H9 (cell line): Measurements from ENCODE around the gene TGM2. TPM values are rescaled to one million over a fixed set of nuclear protein-coding genes. Genes with fewer than 3 reads are reported as not detected.

Source experiments
- DNase-seq: peaks from one replicate; pipeline ENCODE4 v3.0.0-alpha.2; 2017
- H2AFZ ChIP-seq: one replicate; pipeline ENCODE4 v1.6.1; 2013; ENCODE audit warnings: mild to moderate bottlenecking, low read length, control low read depth, moderate library complexity
- H2AK5ac ChIP-seq: 2 replicates; pipeline ENCODE4 v1.6.1; 2013; ENCODE audit warnings: low read length, control low read depth, mixed read lengths; ENCODE audit not compliant: insufficient read length
- H2BK120ac ChIP-seq: one replicate; pipeline ENCODE4 v1.6.1; 2013; ENCODE audit warnings: low read depth, mild to moderate bottlenecking, low read length, control low read depth, inconsistent platforms; ENCODE audit not compliant: poor library complexity, severe bottlenecking
- H2BK12ac ChIP-seq: 2 replicates; pipeline ENCODE4 v1.6.1; 2013; ENCODE audit warnings: low read length, control low read depth, mixed read lengths, low read depth; ENCODE audit not compliant: insufficient read length
- H2BK15ac ChIP-seq: 2 replicates; pipeline ENCODE4 v1.6.1; 2013; ENCODE audit warnings: low read depth, low read length, control low read depth
- H2BK20ac ChIP-seq: one replicate; pipeline ENCODE4 v1.6.1; 2013; ENCODE audit warnings: low read depth, mild to moderate bottlenecking, low read length, control low read depth, inconsistent platforms; ENCODE audit not compliant: poor library complexity, severe bottlenecking
- H2BK5ac ChIP-seq: 2 replicates; pipeline ENCODE4 v1.6.1; 2013; ENCODE audit warnings: low read length, control low read depth, mixed read lengths; ENCODE audit not compliant: insufficient read length
- H3K14ac ChIP-seq: 2 replicates; pipeline ENCODE4 v1.6.1; 2013; ENCODE audit warnings: low read length, control low read depth; ENCODE audit not compliant: insufficient read depth
- H3K18ac ChIP-seq: 2 replicates; pipeline ENCODE4 v1.6.1; 2013; ENCODE audit warnings: low read depth, mild to moderate bottlenecking, mixed read lengths, low read length, control low read depth; ENCODE audit not compliant: insufficient read length
- H3K23ac ChIP-seq: 2 replicates; pipeline ENCODE4 v1.6.1; 2013; ENCODE audit warnings: low read length, control low read depth, mixed read lengths, low read depth; ENCODE audit not compliant: insufficient read length
- H3K23me2 ChIP-seq: 2 replicates; pipeline ENCODE4 v1.6.1; 2013; ENCODE audit warnings: low read depth, mild to moderate bottlenecking, mixed read lengths, low read length, control low read depth; ENCODE audit not compliant: insufficient read length, poor library complexity, severe bottlenecking
- H3K27ac ChIP-seq: 2 replicates; pipeline ENCODE4 v1.5.1; 2013; ENCODE audit warnings: low read length, control low read depth, mixed read lengths, low read depth; ENCODE audit not compliant: insufficient read length
- H3K27me3 ChIP-seq: 2 replicates; pipeline ENCODE4 v1.6.1; 2013; ENCODE audit warnings: low read length, control low read depth, inconsistent platforms; ENCODE audit not compliant: insufficient read depth
- H3K4ac ChIP-seq: 2 replicates; pipeline ENCODE4 v1.6.1; 2013; ENCODE audit warnings: low read depth, mild to moderate bottlenecking, control low read depth, inconsistent platforms, low read length, moderate library complexity
- H3K4me1 ChIP-seq: 2 replicates; pipeline ENCODE4 v1.6.1; 2013; ENCODE audit warnings: low read length, control low read depth, inconsistent platforms; ENCODE audit not compliant: insufficient read depth
- H3K4me2 ChIP-seq: 2 replicates; pipeline ENCODE4 v1.6.1; 2013; ENCODE audit warnings: low read length, control low read depth, mixed read lengths; ENCODE audit not compliant: insufficient read length, insufficient read depth
- H3K56ac ChIP-seq: 2 replicates; pipeline ENCODE4 v1.6.1; 2013; ENCODE audit warnings: low read depth, mild to moderate bottlenecking, mixed read lengths, low read length, control low read depth; ENCODE audit not compliant: insufficient read length
- H3K79me1 ChIP-seq: 2 replicates; pipeline ENCODE4 v1.6.1; 2013; ENCODE audit warnings: low read depth, mild to moderate bottlenecking, moderate library complexity, low read length, control low read depth, inconsistent platforms; ENCODE audit not compliant: insufficient read depth, poor library complexity, severe bottlenecking
- H3K79me2 ChIP-seq: 2 replicates; pipeline ENCODE4 v1.6.1; 2013; ENCODE audit warnings: low read length, control low read depth, inconsistent platforms; ENCODE audit not compliant: insufficient read depth
- H3K9ac ChIP-seq: 2 replicates; pipeline ENCODE4 v1.6.1; 2013; ENCODE audit warnings: low read length, control low read depth, mixed read lengths; ENCODE audit not compliant: insufficient read length; ENCODE audit errors: extremely low read depth
- H3K9me3 ChIP-seq: one replicate; pipeline ENCODE4 v1.6.1; 2013; ENCODE audit warnings: low read depth, low read length, inconsistent platforms; ENCODE audit not compliant: control insufficient read depth
- H3T11ph ChIP-seq: one replicate; pipeline ENCODE4 v1.6.1; 2013; ENCODE audit warnings: mild to moderate bottlenecking, low read length, control low read depth, inconsistent platforms
- H4K20me1 ChIP-seq: one replicate; pipeline ENCODE4 v1.6.1; 2013; ENCODE audit not compliant: control insufficient read depth, insufficient read length, insufficient read depth
- H4K5ac ChIP-seq: 2 replicates; pipeline ENCODE4 v1.6.1; 2013; ENCODE audit warnings: low read depth, mild to moderate bottlenecking, mixed read lengths, low read length, control low read depth; ENCODE audit not compliant: insufficient read length
- H4K8ac ChIP-seq: replicated peaks from 2 replicates; pipeline ENCODE4 v1.6.1; 2013; ENCODE audit warnings: low read length, control low read depth, mixed read lengths, low read depth; ENCODE audit not compliant: insufficient read length
- H4K91ac ChIP-seq: 2 replicates; pipeline ENCODE4 v1.6.1; 2013; ENCODE audit warnings: low read depth, mild to moderate bottlenecking, moderate library complexity, mixed read lengths, low read length, control low read depth; ENCODE audit not compliant: insufficient read length
- H3K27ac Mint-ChIP-seq, 3 experiments: 2 replicates in 2 of 3; 3 replicates in 1 of 3; pipeline ENCODE4 v1.8.0; 2020 to 2021; ENCODE audit warnings: mixed read lengths in 3 of 3, mild to moderate bottlenecking in 1 of 3, moderate library complexity in 1 of 3
- H3K27me3 Mint-ChIP-seq: 2 replicates; pipeline ENCODE4 v1.8.0; 2021; ENCODE audit warnings: low read depth, mild to moderate bottlenecking, moderate library complexity, mixed read lengths
- H3K36me3 Mint-ChIP-seq, 3 experiments: 2 replicates in 2 of 3; 3 replicates in 1 of 3; pipeline ENCODE4 v1.8.0; 2020 to 2021; ENCODE audit warnings: low read depth in 3 of 3, mixed read lengths in 3 of 3; ENCODE audit not compliant: insufficient read depth in 1 of 3
- H3K4me1 Mint-ChIP-seq, 2 experiments: 2 replicates each; pipeline ENCODE4 v1.8.0; 2020; ENCODE audit warnings: mixed read lengths in 2 of 2
- H3K4me3 Mint-ChIP-seq, 2 experiments: 2 replicates in 1 of 2; 3 replicates in 1 of 2; pipeline ENCODE4 v1.8.0; 2020 to 2021; ENCODE audit warnings: mild to moderate bottlenecking in 2 of 2, mixed read lengths in 2 of 2, moderate library complexity in 1 of 2
- H3K9me3 Mint-ChIP-seq, 2 experiments: 2 replicates in 1 of 2; 3 replicates in 1 of 2; pipeline ENCODE4 v1.8.0; 2020; ENCODE audit warnings: mild to moderate bottlenecking in 2 of 2, mixed read lengths in 2 of 2, moderate library complexity in 1 of 2
- CTCF ChIP-seq: fragments of 200-600 bp; sonication (generic); conservative IDR thresholded peaks from 3 replicates; pipeline ENCODE4 v1.8.0; 2021; ENCODE audit warnings: antibody characterized with exemption, mild to moderate bottlenecking
- WGBS: extraction: QIAGEN DNeasy Blood & Tissue Kit; methylation state at CpG from one replicate; pipeline ENCODE4 v1.1.7; 2013; ENCODE audit warnings: missing lambda C conversion rate, low lambda C conversion rate, mixed read lengths; ENCODE audit not compliant: insufficient read length; ENCODE audit errors: extremely low coverage; 5-methylcytosine and 5-hydroxymethylcytosine counted together
- total RNA-seq: library from RNA; stranded (reverse); gene quantifications from 2 replicates; pipeline ENCODE4 v1.2.1, GENCODE V29; 2021

TGM2 gene
- total RNA-seq, 1 experiment from 2014 or later, result 1.1 TPM

- Histone ChIP-seq H3K4me2 (no peak overlapping the region), H3K23me2 (no peaks in the 10 kb centered on the region), H3K9ac (no peak overlapping the region), H3K27ac (no peak overlapping the region), H2BK20ac (no peak overlapping the region), H3K27me3 (no peaks in the 10 kb centered on the region), H3K4me1 (no peaks in the 10 kb centered on the region), H2BK5ac (no peak overlapping the region), H3K4ac (no peak overlapping the region), H3K56ac (no peak overlapping the region), H2AK5ac (no peak overlapping the region), H4K8ac (no peak overlapping the region), H3T11ph (no peak overlapping the region), H3K23ac (no peak overlapping the region), H4K91ac (no peak overlapping the region), H3K14ac (no peak overlapping the region), H2BK12ac (no peak overlapping the region), H3K79me2 (no peaks in the 10 kb centered on the region), H3K79me1 (no peaks in the 10 kb centered on the region), H2BK120ac (no peak overlapping the region), H2AFZ (no peak overlapping the region), H2BK15ac (no peak overlapping the region), H3K18ac (no peak overlapping the region), H4K20me1 (no peaks in the 10 kb centered on the region), H4K5ac (no peak overlapping the region), H3K9me3 (no peaks in the 10 kb centered on the region)
- no peak for DNase-seq
- WGBS, result no CpG with 5 or more reads among the region's 8 CpGs
- Mint-ChIP-seq H3K27me3 (no peaks in the 10 kb centered on the region), H3K36me3 (no peaks in the 10 kb centered on the region), H3K9me3 (no peaks in the 10 kb centered on the region), H3K4me3 (no peak overlapping the region), H3K4me1 (peaks cover 4 to 7% of the 10 kb centered on the region in 2 experiments), H3K27ac (no peak overlapping the region)
- no peak for TF ChIP-seq CTCF
These were observed 52.2 kb downstream of the TGM2 start for GRCh38 chr20:38112930-38113294.
